Liver (tissue), 9 donors: Measurements from ENCODE around the gene SEL1L2. TPM values are rescaled to one million over a fixed set of nuclear protein-coding genes. Genes with fewer than 3 reads are reported as not detected.

Experiments used
- DNase-seq: peaks from one replicate; pipeline ENCODE4 v3.0.0-alpha.2; 2017; ENCODE audit warnings: low spot score
- H3K27ac ChIP-seq, 2 donors: one replicate each; pipeline ENCODE4 v1.7.0; 2013; ENCODE audit warnings: inconsistent platforms in 2 of 2, low read length in 2 of 2, control low read depth in 1 of 2, low read depth in 1 of 2, mild to moderate bottlenecking in 1 of 2
- H3K27me3 ChIP-seq, 4 donors: one replicate each; pipeline versions ENCODE4 v1.6.1 to v1.7.0; 2013; ENCODE audit warnings: low read length in 3 of 4, inconsistent platforms in 1 of 4, mild to moderate bottlenecking in 1 of 4, moderate library complexity in 1 of 4; ENCODE audit not compliant: control insufficient read depth in 4 of 4, insufficient read depth in 4 of 4
- H3K36me3 ChIP-seq, 4 donors: one replicate each; pipeline versions ENCODE4 v1.6.1 to v1.7.0; 2013; ENCODE audit warnings: low read length in 3 of 4, mild to moderate bottlenecking in 3 of 4, low read depth in 1 of 4, moderate library complexity in 1 of 4; ENCODE audit not compliant: control insufficient read depth in 4 of 4, insufficient read depth in 3 of 4
- H3K4me1 ChIP-seq, 4 donors: one replicate each; pipeline versions ENCODE4 v1.6.1 to v1.7.0; 2013; ENCODE audit warnings: low read length in 3 of 4, mild to moderate bottlenecking in 3 of 4, moderate library complexity in 1 of 4; ENCODE audit not compliant: control insufficient read depth in 4 of 4, insufficient read depth in 4 of 4
- H3K4me3 ChIP-seq, 3 donors: one replicate each; pipeline versions ENCODE4 v1.6.1 to v1.7.0; 2013; ENCODE audit warnings: low read length in 3 of 3, control low read depth in 1 of 3, low read depth in 1 of 3, mild to moderate bottlenecking in 1 of 3
- H3K9ac ChIP-seq, 2 donors: one replicate each; pipeline ENCODE4 v1.7.0; 2013; ENCODE audit warnings: low read length in 2 of 2, mild to moderate bottlenecking in 2 of 2, moderate library complexity in 2 of 2, control low read depth in 1 of 2, low read depth in 1 of 2
- H3K9me3 ChIP-seq, 4 donors: one replicate each; pipeline versions ENCODE4 v1.6.1 to v1.7.0; 2013; ENCODE audit warnings: low read length in 3 of 4; ENCODE audit not compliant: control insufficient read depth in 4 of 4
- CTCF ChIP-seq: fragments of 150-350 bp; IDR thresholded peaks from 2 replicates; pipeline ENCODE4 v1.5.1; 2017; ENCODE audit warnings: improper control_type of control experiment, low read depth, low read length; ENCODE audit not compliant: missing input control
- EGR1 ChIP-seq, 2 donors: IDR thresholded peaks; 2 replicates each; pipeline ENCODE4 v1.6.1; 2016 to 2018; ENCODE audit warnings: antibody characterized with exemption in 2 of 2, low read depth in 2 of 2
- FOXA1 ChIP-seq: IDR thresholded peaks from 2 replicates; pipeline ENCODE4 v1.6.1; 2016; ENCODE audit warnings: antibody characterized with exemption
- FOXA2 ChIP-seq: IDR thresholded peaks from 2 replicates; pipeline ENCODE4 v1.6.1; 2016; ENCODE audit warnings: antibody characterized with exemption
- GABPA ChIP-seq, 2 donors: IDR thresholded peaks in 1 of 2; conservative IDR thresholded peaks in 1 of 2; 2 replicates each; pipeline ENCODE4 v1.6.1; 2016; ENCODE audit warnings: antibody characterized with exemption in 2 of 2, mild to moderate bottlenecking in 1 of 2, moderate library complexity in 1 of 2
- HNF4A ChIP-seq, 2 donors: conservative IDR thresholded peaks; 2 replicates each; pipeline ENCODE4 v1.6.1; 2016; ENCODE audit warnings: antibody characterized with exemption in 2 of 2, mild to moderate bottlenecking in 2 of 2
- HNF4G ChIP-seq: IDR thresholded peaks from 2 replicates; pipeline ENCODE4 v1.6.1; 2016; ENCODE audit warnings: antibody characterized with exemption
- RAD21 ChIP-seq, 2 donors: IDR thresholded peaks; 2 replicates each; pipeline ENCODE4 v1.6.1; 2016; ENCODE audit warnings: antibody characterized with exemption in 2 of 2, mild to moderate bottlenecking in 2 of 2
- REST ChIP-seq: IDR thresholded peaks from 2 replicates; pipeline ENCODE4 v1.6.1; 2016; ENCODE audit warnings: antibody characterized with exemption, mild to moderate bottlenecking
- RXRA ChIP-seq, 2 donors: IDR thresholded peaks; 2 replicates each; pipeline ENCODE4 v1.6.1; 2017 to 2018; ENCODE audit warnings: antibody characterized with exemption in 2 of 2, mild to moderate bottlenecking in 1 of 2
- TAF1 ChIP-seq: conservative IDR thresholded peaks from 2 replicates; pipeline ENCODE4 v1.6.1; 2016; ENCODE audit warnings: antibody characterized with exemption, mild to moderate bottlenecking
- YY1 ChIP-seq: IDR thresholded peaks from 2 replicates; pipeline ENCODE4 v1.6.1; 2016; ENCODE audit warnings: antibody characterized with exemption, mild to moderate bottlenecking
- whole genome bisulfite sequencing: extraction: QIAGEN DNeasy Blood & Tissue Kit; methylation state at CpG from one replicate; pipeline ENCODE4 v1.1.7; 2013; 5-methylcytosine and 5-hydroxymethylcytosine counted together
- polyA plus RNA-seq, 2 donors: library from polyadenylated mRNA; stranded (reverse) in 1 of 2; unstranded in 1 of 2; fragments of 200-250 nt in 1 of 2; fragments of >200 nt in 1 of 2; fragmentation: Nextera tagmentation in 1 of 2; extraction: Ambion mirVana in 1 of 2; gene quantifications; one replicate each; pipeline versions ENCODE4 v1.2.1 to v1.2.3, GENCODE V29; 2013 to 2015
- total RNA-seq, 2 donors: library from RNA; depleted of rRNA; stranded (reverse); fragments of >200 nt; gene quantifications; one replicate each; pipeline ENCODE4 v1.2.3, GENCODE V29; 2014
- TF ChIP-seq, protein P1 (sequence below): IDR thresholded peaks from 2 replicates; pipeline ENCODE4 v1.6.1; 2016; ENCODE audit warnings: antibody characterized with exemption
- TF ChIP-seq, protein P2 (sequence below): IDR thresholded peaks from 2 replicates; pipeline ENCODE4 v1.6.1; 2016; ENCODE audit warnings: antibody characterized with exemption
- donor health status: healthy.
- donor health status: healthy.
- donor health status: healthy.
- donor health status: healthy.
- donor health status: healthy.

The SEL1L2 gene
- total and polyA plus RNA-seq, 4 donors: not detected

GRCh38 chr20:13852306-13852705, 138.1 kb downstream of the SEL1L2 start:
- no peak for TF ChIP-seq FOXA2
- no peak for TF ChIP-seq RAD21 (IDR thresholded peaks at IDR 0.05)
- TF ChIP-seq HNF4G: no peak
- TF ChIP-seq REST: no peak
- no peak for TF ChIP-seq EGR1 (IDR thresholded peaks at IDR 0.05; ENCODE audit: low read depth in 2 of 2)
- TF ChIP-seq, protein P1, sequence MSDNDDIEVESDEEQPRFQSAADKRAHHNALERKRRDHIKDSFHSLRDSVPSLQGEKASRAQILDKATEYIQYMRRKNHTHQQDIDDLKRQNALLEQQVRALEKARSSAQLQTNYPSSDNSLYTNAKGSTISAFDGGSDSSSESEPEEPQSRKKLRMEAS: no peak
- no peak for TF ChIP-seq HNF4A (conservative IDR thresholded peaks at IDR 0.05)
- no peak for TF ChIP-seq FOXA1
- TF ChIP-seq RXRA (IDR thresholded peaks at IDR 0.05): no peak
- TF ChIP-seq YY1: no peak
- TF ChIP-seq CTCF: no peak
- TF ChIP-seq GABPA (IDR thresholded peaks at IDR 0.05 in 1 of 2, conservative IDR thresholded peaks at IDR 0.05 in 1 of 2): no peak
- peaks cover 0 to 1% (median 0%) of the 10 kb centered on the region in 4 donors for H3K4me1 ChIP-seq
- H3K9me3 ChIP-seq: no peaks in the 10 kb centered on the region
- DNase-seq: no peak
- H3K4me3 ChIP-seq: no peak overlapping the region
- H3K27me3 ChIP-seq: no peaks in the 10 kb centered on the region
- no peaks in the 10 kb centered on the region for H3K36me3 ChIP-seq
- no peak overlapping the region for H3K9ac ChIP-seq
- no peak overlapping the region for H3K27ac ChIP-seq
- WGBS: 71% methylated on average over 1 of the region's 1 CpG

DNA sequence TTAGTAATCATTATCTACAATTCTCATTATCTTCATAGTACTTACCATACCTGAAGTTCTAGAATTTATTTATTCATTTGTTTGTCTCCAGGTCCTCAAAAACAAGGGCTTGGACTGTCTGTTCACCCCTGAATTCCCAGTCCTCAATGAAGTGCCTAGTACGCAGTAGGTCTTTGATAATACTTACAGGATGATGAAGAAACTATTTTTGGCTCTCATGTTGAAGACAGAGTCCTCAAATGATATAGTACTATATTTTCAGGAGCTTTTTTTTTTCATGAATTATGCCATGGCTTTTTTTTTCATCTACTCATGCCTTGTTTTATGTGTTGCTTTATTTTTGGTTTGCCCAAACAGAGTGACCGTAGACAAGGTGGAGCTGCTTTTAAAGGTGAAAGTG, 139.1 kb downstream of the SEL1L2 start:
- 90% methylated on average over 2 of the region's 2 CpGs for WGBS
- TF ChIP-seq, protein P2, sequence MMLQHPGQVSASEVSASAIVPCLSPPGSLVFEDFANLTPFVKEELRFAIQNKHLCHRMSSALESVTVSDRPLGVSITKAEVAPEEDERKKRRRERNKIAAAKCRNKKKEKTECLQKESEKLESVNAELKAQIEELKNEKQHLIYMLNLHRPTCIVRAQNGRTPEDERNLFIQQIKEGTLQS: no peak
- TF ChIP-seq EGR1 (IDR thresholded peaks at IDR 0.05; ENCODE audit: low read depth in 2 of 2) (no peak), TAF1 (no peak)
- no peaks in the 10 kb centered on the region for H3K9me3 ChIP-seq

More for the DNA sequence above, 139.1 kb downstream of the SEL1L2 start:
- no peak overlapping the region for H3K27ac ChIP-seq
- no peaks in the 10 kb centered on the region for H3K27me3 ChIP-seq
- DNase-seq: no peak
- no peaks in the 10 kb centered on the region for H3K4me1 ChIP-seq
- no peak overlapping the region for H3K4me3 ChIP-seq
- H3K36me3 ChIP-seq: no peaks in the 10 kb centered on the region
- H3K9ac ChIP-seq: no peak overlapping the region
